Activated CD4-positive, CD25-positive, alpha-beta regulatory T cell treated with anti-CD3 and anti-CD28 coated beads, Interleukin-2, amount 50 U/mL, for 24 hours (primary cell): Measurements from ENCODE around the gene WHRN.

Experiments used
- ATAC-seq, 2 donors: fragments of 150-1000 bp; cut with Tn5 transposase; one replicate each; pipeline ENCODE4 v1.10.0; 2021; ENCODE audit warnings: mild to moderate bottlenecking in 1 of 2, moderate library complexity in 1 of 2

WHRN gene

GRCh38 chr9:114375386-114376175, 129.7 kb downstream of the WHRN start:
- no peak for ATAC-seq

- ATAC-seq = no peak
Observed at GRCh38 chr9:114374936-114375335, 130.3 kb downstream of the WHRN start.

GRCh38 chr9:114373960-114374730, 131.1 kb downstream of the WHRN start:
- no peak for ATAC-seq

- peak; percentile 83 to 88 for ATAC-seq
Observed at GRCh38 chr9:114372921-114373448, 132.3 kb downstream of the WHRN start.

- peak; percentile 49 to 64 for ATAC-seq
Observed at GRCh38 chr9:114371973-114372917, 133.0 kb downstream of the WHRN start.

- ATAC-seq = no peak
Observed at GRCh38 chr9:114371343-114371944, 133.8 kb downstream of the WHRN start.

GRCh38 chr9:114370968-114371320, 134.3 kb downstream of the WHRN start:
- no peak for ATAC-seq

GRCh38 chr9:114370251-114370967, 134.9 kb downstream of the WHRN start:
- ATAC-seq = no peak

GRCh38 chr9:114369216-114370130, 135.8 kb downstream of the WHRN start:
- peak in 1 of 2 donors; percentile 6 for ATAC-seq

GRCh38 chr9:114367772-114368569, 137.3 kb downstream of the WHRN start:
- no peak for ATAC-seq

GRCh38 chr9:114367366-114367765, 137.9 kb downstream of the WHRN start:
- no peak for ATAC-seq

GRCh38 chr9:114366334-114367128, 138.7 kb downstream of the WHRN start:
- peak; percentile 69 for ATAC-seq

GRCh38 chr9:114365194-114365593, 140.1 kb downstream of the WHRN start:
- no peak for ATAC-seq

- peak; percentile 14 to 40 for ATAC-seq
Observed at GRCh38 chr9:114364134-114365041, 140.9 kb downstream of the WHRN start.

- peak; percentile 38 to 39 for ATAC-seq
Observed at GRCh38 chr9:114363424-114363823, 141.8 kb downstream of the WHRN start.

- no peak for ATAC-seq
Observed at GRCh38 chr9:114362394-114362793, 142.9 kb downstream of the WHRN start.

- ATAC-seq = no peak
Observed at GRCh38 chr9:114361542-114361941, 143.7 kb downstream of the WHRN start.

- no peak for ATAC-seq
Observed at GRCh38 chr9:114359801-114360200, 145.5 kb downstream of the WHRN start.
